Measurements from ENCODE around the gene ICA1. TPM values are rescaled to one million over a fixed set of nuclear protein-coding genes. Genes with fewer than 3 reads are reported as not detected.

ICA1 gene
- total RNA-seq, 1 donor, result 4.3 TPM

DNA sequence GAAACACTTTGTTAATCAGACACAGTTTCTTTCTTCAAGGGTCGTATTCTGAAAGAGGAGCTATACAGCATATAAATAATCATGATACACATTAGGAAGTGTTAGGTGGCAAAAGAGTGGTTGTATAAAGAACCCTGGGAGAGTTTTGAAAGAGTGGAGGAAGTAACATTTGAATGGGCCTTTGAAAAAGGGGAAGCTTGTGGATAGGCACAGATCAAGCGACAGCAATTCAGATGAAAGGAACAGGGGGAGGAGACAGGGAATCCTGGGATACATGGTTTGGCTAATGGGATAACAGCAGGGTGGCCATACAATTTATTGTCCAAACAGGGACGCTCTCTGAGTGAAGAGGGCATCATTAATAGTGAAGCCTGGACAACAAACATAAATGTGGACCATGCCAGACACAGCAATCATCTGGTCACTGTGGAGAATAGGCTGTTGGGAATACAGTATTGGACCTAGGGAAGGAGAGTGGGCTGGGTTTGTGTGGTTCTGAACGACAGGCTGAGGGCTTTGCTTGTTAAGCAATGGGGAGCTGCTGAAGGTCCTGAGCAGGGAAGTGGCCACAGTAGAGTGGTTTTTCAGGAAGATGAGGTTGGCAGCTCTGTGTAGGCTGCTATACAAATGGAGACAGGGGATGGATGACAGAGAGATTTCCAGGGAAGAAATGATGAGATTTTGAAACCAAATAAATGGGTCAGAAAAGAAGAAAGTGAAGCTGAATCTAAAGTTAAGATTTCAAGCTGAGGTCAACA is 75.9 kb downstream of the ICA1 start:
- no peak overlapping the region for H3K4me3 ChIP-seq (ENCODE audit: low read depth, low read length)

DNA sequence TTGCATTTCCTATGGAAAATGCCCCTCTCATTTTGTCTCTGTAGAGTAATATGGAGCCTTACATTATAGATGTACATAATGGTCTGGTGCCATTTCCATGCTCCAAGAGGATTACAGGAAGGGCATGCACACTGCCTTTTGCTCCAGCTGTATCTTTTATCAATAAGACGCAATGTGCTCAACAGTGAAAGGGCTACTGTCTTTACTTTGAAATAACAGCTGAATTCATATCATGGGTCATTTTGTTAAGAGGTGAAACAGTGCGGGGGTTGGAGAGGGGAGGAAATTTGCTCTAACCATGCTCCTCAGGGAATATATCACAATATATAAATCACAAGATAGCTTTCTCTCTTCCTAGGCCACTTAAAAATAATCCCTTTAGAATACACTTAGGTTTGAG is 77.7 kb downstream of the ICA1 start:
- no peak overlapping the region for H3K4me3 ChIP-seq (ENCODE audit: low read depth, low read length)
- DNase-seq (ENCODE audit: low read depth), result no peak
- TF ChIP-seq, protein P1, sequence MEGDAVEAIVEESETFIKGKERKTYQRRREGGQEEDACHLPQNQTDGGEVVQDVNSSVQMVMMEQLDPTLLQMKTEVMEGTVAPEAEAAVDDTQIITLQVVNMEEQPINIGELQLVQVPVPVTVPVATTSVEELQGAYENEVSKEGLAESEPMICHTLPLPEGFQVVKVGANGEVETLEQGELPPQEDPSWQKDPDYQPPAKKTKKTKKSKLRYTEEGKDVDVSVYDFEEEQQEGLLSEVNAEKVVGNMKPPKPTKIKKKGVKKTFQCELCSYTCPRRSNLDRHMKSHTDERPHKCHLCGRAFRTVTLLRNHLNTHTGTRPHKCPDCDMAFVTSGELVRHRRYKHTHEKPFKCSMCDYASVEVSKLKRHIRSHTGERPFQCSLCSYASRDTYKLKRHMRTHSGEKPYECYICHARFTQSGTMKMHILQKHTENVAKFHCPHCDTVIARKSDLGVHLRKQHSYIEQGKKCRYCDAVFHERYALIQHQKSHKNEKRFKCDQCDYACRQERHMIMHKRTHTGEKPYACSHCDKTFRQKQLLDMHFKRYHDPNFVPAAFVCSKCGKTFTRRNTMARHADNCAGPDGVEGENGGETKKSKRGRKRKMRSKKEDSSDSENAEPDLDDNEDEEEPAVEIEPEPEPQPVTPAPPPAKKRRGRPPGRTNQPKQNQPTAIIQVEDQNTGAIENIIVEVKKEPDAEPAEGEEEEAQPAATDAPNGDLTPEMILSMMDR (IDR thresholded peaks at IDR 0.05; ENCODE audit: insufficient read depth, low read depth, low read length), result no peak

More for the DNA sequence above, 75.9 kb downstream of the ICA1 start:
- TF ChIP-seq, protein P1 (IDR thresholded peaks at IDR 0.05; ENCODE audit: insufficient read depth, low read depth, low read length), result no peak
- no peak for DNase-seq (ENCODE audit: low read depth)

DNA sequence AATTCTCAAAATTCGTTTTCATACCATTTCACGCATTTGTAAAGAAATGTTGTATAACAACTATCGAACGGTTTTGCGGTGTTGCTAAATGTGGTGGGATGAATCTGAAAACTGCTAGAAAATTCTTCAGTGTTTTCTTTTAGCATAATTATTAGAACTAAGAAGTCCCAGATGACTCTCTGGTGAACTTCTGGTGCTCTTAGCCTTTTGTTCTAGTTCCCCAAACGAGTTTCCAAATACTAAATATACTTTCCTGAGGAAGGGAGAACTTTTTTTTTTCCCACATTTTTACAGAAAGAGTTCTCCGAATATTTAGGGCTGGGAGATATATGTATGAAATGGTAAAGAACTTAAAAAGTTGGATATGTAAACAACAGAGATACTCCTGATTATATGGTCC is 82.5 kb downstream of the ICA1 start:
- no peak for DNase-seq (ENCODE audit: low read depth)
- TF ChIP-seq, protein P1 (IDR thresholded peaks at IDR 0.05; ENCODE audit: insufficient read depth, low read depth, low read length), result no peak
- no peak overlapping the region for H3K4me3 ChIP-seq (ENCODE audit: low read depth, low read length)

DNA sequence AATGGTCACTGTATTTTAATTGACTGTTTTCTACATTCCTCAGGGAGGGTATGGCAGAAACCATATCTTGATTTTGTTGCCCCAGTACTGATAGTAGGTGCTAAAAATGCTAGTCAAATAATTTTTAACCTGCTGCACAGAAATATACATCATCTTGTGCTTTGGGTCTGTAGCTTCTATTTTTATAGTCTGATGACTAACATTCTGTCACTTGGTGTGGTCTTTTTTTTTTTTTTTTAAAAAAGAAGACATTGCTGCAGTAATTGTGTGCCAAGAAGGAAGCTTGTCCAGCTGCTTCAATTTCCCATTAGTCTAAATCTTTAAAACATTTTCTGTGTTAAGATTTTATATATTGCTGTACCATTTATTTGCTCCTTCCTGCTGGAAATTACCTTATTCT is 83.6 kb downstream of the ICA1 start:
- no peak overlapping the region for H3K4me3 ChIP-seq (ENCODE audit: low read depth, low read length)
- no peak for DNase-seq (ENCODE audit: low read depth)
- TF ChIP-seq, protein P1 (IDR thresholded peaks at IDR 0.05; ENCODE audit: insufficient read depth, low read depth, low read length), result no peak

DNA sequence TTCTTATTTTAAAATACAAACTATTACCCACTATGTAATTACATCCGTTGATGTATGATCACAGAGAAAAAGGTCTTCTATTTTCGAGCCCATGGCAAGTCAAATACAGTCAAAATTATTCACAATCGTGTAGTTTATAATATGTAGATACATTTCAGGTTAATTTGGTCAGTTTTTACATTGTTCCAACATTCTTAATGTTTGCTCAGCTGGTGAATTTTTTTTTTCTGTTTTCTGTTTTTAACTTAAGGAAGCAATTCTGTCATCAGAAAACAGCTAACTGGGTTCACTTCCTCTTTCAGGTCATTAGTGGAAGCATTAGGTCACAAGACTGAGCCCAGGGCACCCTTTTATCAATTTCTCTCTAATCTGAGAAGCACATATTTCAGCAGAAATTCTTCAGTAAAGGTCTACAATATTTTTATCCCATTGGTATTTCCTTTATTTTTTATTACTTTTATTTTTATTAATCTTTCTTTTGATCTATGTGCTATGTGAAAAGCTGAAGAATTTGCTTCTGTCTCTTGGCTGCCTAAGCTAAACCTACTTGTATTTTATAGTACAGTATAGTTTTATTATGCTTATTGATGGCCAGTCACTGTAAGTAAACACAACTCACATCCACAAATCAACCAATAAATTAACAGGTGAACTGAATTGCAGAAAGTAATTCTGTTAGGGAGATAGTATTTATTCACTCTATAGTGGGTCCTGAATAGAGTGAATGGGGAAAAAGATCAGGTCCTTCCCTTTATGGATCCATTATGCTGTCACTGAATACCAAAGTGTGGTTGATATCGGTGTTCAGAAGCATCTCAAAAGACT is 84.6 kb downstream of the ICA1 start:
- H3K4me3 ChIP-seq (ENCODE audit: low read depth, low read length), result no peak overlapping the region
- TF ChIP-seq, protein P1 (IDR thresholded peaks at IDR 0.05; ENCODE audit: insufficient read depth, low read depth, low read length), result no peak
- DNase-seq (ENCODE audit: low read depth), result no peak

DNA sequence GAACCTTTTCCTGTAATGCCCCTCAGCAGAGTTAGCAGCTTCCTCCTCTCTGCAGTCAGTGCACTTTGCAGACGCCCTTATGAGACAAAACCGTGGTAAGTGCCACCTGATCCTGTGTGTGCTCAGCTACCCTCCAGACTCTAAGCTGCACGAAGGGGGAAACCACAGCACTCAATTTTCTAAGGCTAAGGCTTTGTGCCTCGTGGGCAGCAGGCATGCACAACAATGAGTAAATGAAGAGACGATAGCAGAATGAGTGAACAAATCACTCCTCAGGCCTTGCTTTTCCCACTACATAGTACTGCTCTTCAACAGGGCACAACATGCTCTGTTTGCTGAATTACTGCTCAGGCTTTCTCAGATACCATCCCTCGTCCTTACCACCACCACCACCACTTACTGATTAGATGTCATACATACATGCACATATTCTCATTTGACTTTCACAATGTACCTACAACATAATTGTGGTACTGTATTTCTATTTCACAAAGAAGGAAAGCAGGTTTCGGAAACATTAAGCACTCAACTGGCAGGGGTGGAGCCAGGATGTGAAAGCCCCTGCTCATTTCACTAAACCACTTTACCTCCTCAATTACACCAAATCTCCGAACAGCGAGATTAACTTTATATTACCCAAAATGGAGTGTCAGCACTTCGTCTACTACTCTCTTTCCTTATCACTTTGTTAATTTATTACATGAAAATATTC is 85.4 kb downstream of the ICA1 start:
- no peak overlapping the region for H3K4me3 ChIP-seq (ENCODE audit: low read depth, low read length)
- TF ChIP-seq, protein P1 (IDR thresholded peaks at IDR 0.05; ENCODE audit: insufficient read depth, low read depth, low read length), result no peak
- DNase-seq (ENCODE audit: low read depth), result no peak
